NCI-H82 treated with DMSO at 0.1 percent for 48 hours (cell line): ENCODE results near the gene NEBL.
"Not testable (repeated sequence)": the region's sequence is repeated elsewhere in the genome, so short reads cannot be mapped to it uniquely, and the experiment has no call there.

ENCODE experiments used
- DNase-seq: peaks from one replicate; lab custom pipeline; 2025; ENCODE audit not compliant: unreplicated experiment; lab: John Stamatoyannopoulos, UW

The NEBL gene

GRCh38 chr10:20897146-20897825 is at the start of gene NEBL:
TSS of gene NEBL (minus strand) at chr10:20897311. CDS start at chr10:20897205, 106 bp downstream.
- DNase-seq, result no peak

GRCh38 chr10:20945546-20946332 is 48.6 kb upstream of the NEBL start:
- no peak for DNase-seq

GRCh38 chr10:20944789-20945502 is 47.8 kb upstream of the NEBL start:
- no peak for DNase-seq

GRCh38 chr10:20939414-20939813 is 42.3 kb upstream of the NEBL start:
- not testable (repeated sequence) for DNase-seq

- no peak for DNase-seq
Observed at GRCh38 chr10:20936396-20936795, 39.3 kb upstream of the NEBL start.

GRCh38 chr10:20935931-20936330 is 38.8 kb upstream of the NEBL start:
- DNase-seq, result no peak

GRCh38 chr10:20935301-20935700 is 38.2 kb upstream of the NEBL start:
- DNase-seq, result no peak

- no peak for DNase-seq
Observed at GRCh38 chr10:20933705-20934104, 36.6 kb upstream of the NEBL start.

GRCh38 chr10:20932606-20933126 is 35.6 kb upstream of the NEBL start:
- DNase-seq, result no peak

GRCh38 chr10:20931156-20931795 is 34.2 kb upstream of the NEBL start:
- no peak for DNase-seq

- DNase-seq, result no peak
Observed at GRCh38 chr10:20927456-20927855, 30.3 kb upstream of the NEBL start.

GRCh38 chr10:20922451-20922850 is 25.3 kb upstream of the NEBL start:
- DNase-seq, result no peak

GRCh38 chr10:20922033-20922432 is 24.9 kb upstream of the NEBL start:
- DNase-seq, result no peak

- DNase-seq, result no peak
Observed at GRCh38 chr10:20920061-20920460, 22.9 kb upstream of the NEBL start.

- no peak for DNase-seq
Observed at GRCh38 chr10:20919481-20919880, 22.4 kb upstream of the NEBL start.

GRCh38 chr10:20916976-20917375 is 19.9 kb upstream of the NEBL start:
- DNase-seq, result no peak

- DNase-seq, result no peak
Observed at GRCh38 chr10:20912969-20913368, 15.9 kb upstream of the NEBL start.

GRCh38 chr10:20911626-20912025 is 14.5 kb upstream of the NEBL start:
- no peak for DNase-seq

GRCh38 chr10:20909801-20910200 is 12.7 kb upstream of the NEBL start:
- no peak for DNase-seq

- DNase-seq, result no peak
Observed at GRCh38 chr10:20908391-20908790, 11.3 kb upstream of the NEBL start.
